GM10266 (cell line): ENCODE results near the gene PEX10.
"Not testable (repeated sequence)": the region's sequence is repeated elsewhere in the genome, so short reads cannot be mapped to it uniquely, and the experiment has no call there.

Experiments
- DNase-seq: peaks from one replicate; pipeline ENCODE4 v3.0.0; 2012; ENCODE audit errors: extremely low spot score
- CTCF ChIP-seq: IDR thresholded peaks from 2 replicates; pipeline ENCODE4 v1.5.1; 2012; ENCODE audit warnings: mild to moderate bottlenecking, low read depth; ENCODE audit not compliant: control insufficient read depth, insufficient read depth; ENCODE audit errors: missing control alignments

Gene PEX10

GRCh38 chr1:2442661-2443060, 30.3 kb upstream of the PEX10 start:
- DNase-seq: no peak

GRCh38 chr1:2441746-2442145, 29.4 kb upstream of the PEX10 start:
- no peak for TF ChIP-seq CTCF
- no peak for DNase-seq

More at GRCh38 chr1:2442661-2443060, 30.3 kb upstream of the PEX10 start:
- TF ChIP-seq CTCF: no peak

GRCh38 chr1:2440346-2440745, 28.0 kb upstream of the PEX10 start:
- not testable (repeated sequence) for DNase-seq

GRCh38 chr1:2439369-2439768, 27.0 kb upstream of the PEX10 start:
- no peak for DNase-seq
- TF ChIP-seq CTCF: no peak

- no peak for DNase-seq
- no peak for TF ChIP-seq CTCF
Observed at GRCh38 chr1:2438641-2439040, 26.3 kb upstream of the PEX10 start.

- TF ChIP-seq CTCF: no peak
- DNase-seq: no peak
Observed at GRCh38 chr1:2438038-2438437, 25.7 kb upstream of the PEX10 start.

- DNase-seq: no peak
Observed at GRCh38 chr1:2437617-2438016, 25.3 kb upstream of the PEX10 start.

More at GRCh38 chr1:2437617-2438016, 25.3 kb upstream of the PEX10 start:
- TF ChIP-seq CTCF: no peak
